Sigmoid colon (tissue), 7 donors: Measurements from ENCODE around the gene PRICKLE4. TPM values are rescaled to one million over a fixed set of nuclear protein-coding genes. Genes with fewer than 3 reads are reported as not detected.
"Not testable (repeated sequence)": the region's sequence is repeated elsewhere in the genome, so short reads cannot be mapped to it uniquely, and the experiment has no call there.

Experiments used
- DNase-seq: peaks from one replicate; pipeline ENCODE4 v3.0.0-alpha.2; 2019
- H3K27ac ChIP-seq, 4 donors: fragments of 200-600 bp; sonication (generic); one replicate each; pipeline ENCODE4 v1.5.1; 2016 to 2019; ENCODE audit warnings: mild to moderate bottlenecking in 1 of 4
- H3K27me3 ChIP-seq, 3 donors: fragments of 200-600 bp; sonication (generic); one replicate each; pipeline ENCODE4 v1.5.1; 2019; ENCODE audit warnings: mild to moderate bottlenecking in 1 of 3
- H3K36me3 ChIP-seq, 4 donors: fragments of 200-600 bp; sonication (generic); one replicate each; pipeline ENCODE4 v1.5.1; 2016 to 2019
- H3K4me1 ChIP-seq, 4 donors: fragments of 200-600 bp; sonication (generic); one replicate each; pipeline ENCODE4 v1.5.1; 2017 to 2019
- H3K4me3 ChIP-seq, 4 donors: fragments of 200-600 bp; sonication (generic); one replicate each; pipeline ENCODE4 v1.5.1; 2017 to 2019; ENCODE audit warnings: mild to moderate bottlenecking in 2 of 4, moderate library complexity in 1 of 4
- H3K9me3 ChIP-seq, 4 donors: fragments of 200-600 bp in 3 of 4; sonication (generic) in 3 of 4; one replicate each; pipeline versions ENCODE4 v1.5.1 to v1.6.1; 2013 to 2019
- CTCF ChIP-seq, 4 experiments: fragments of 450-650 bp in 3 of 4; fragments of 200-600 bp in 1 of 4; IDR thresholded peaks; one replicate each; pipeline ENCODE4 v1.5.1; 2016 to 2019; ENCODE audit warnings: antibody characterized with exemption in 4 of 4, mild to moderate bottlenecking in 3 of 4, moderate library complexity in 2 of 4
- EP300 ChIP-seq, 4 donors: sonication (generic); formaldehyde crosslinking; IDR thresholded peaks; one replicate each; pipeline ENCODE4 v1.6.1; 2017; ENCODE audit warnings: antibody characterized with exemption in 4 of 4
- POLR2A ChIP-seq, 2 donors: fragments of 450-650 bp; IDR thresholded peaks; one replicate each; pipeline ENCODE4 v1.6.1; 2016; ENCODE audit warnings: antibody characterized with exemption in 2 of 2, mild to moderate bottlenecking in 2 of 2, moderate library complexity in 2 of 2
- POLR2AphosphoS5 ChIP-seq, 4 donors: sonication (generic); formaldehyde crosslinking; IDR thresholded peaks; one replicate each; pipeline ENCODE4 v1.6.1; 2017; ENCODE audit warnings: antibody characterized with exemption in 4 of 4
- WGBS, 2 donors: extraction: QIAGEN DNeasy Blood & Tissue Kit; methylation state at CpG; one replicate each; pipeline ENCODE4 v1.1.7; 2013; 5-methylcytosine and 5-hydroxymethylcytosine counted together
- intact Hi-C: fragments of 100-400 bp; cut with DNase I; formaldehyde crosslinking; loops from one replicate; pipeline ENCODE4 v1.15.1; 2023
- polyA plus RNA-seq, 3 donors: library from polyadenylated mRNA; stranded (reverse); fragments of 200-250 nt; gene quantifications; one replicate each; pipeline ENCODE4 v1.2.3, GENCODE V29; 2013
- total RNA-seq, 4 donors: library from RNA; depleted of rRNA; stranded (reverse); fragments of >200 nt; gene quantifications; one replicate each; pipeline ENCODE4 v1.1.0, GENCODE V29; 2016
- donor health status: healthy with polysubstance abuse.
- donor health status: Bipolar disorder and iron deficiency.
- donor health status: healthy.

PRICKLE4 gene
- total and polyA plus RNA-seq, 7 donors = 1.5 to 13.8 (median 4.1) TPM; not detected in 2

- H3K4me1 ChIP-seq = no peaks in the 10 kb centered on the region
- no peak for TF ChIP-seq POLR2AphosphoS5 (IDR thresholded peaks at IDR 0.05)
- no peak for TF ChIP-seq CTCF (IDR thresholded peaks at IDR 0.05)
- TF ChIP-seq EP300 (IDR thresholded peaks at IDR 0.05) = no peak
- no peak for TF ChIP-seq POLR2A (IDR thresholded peaks at IDR 0.05)
- H3K27me3 ChIP-seq = no peaks in the 10 kb centered on the region
- H3K27ac ChIP-seq = no peak overlapping the region
- H3K4me3 ChIP-seq = no peak overlapping the region
- H3K36me3 ChIP-seq = peaks cover 0 to 41% (median 2%) of the 10 kb centered on the region in 4 donors
- intact Hi-C loops = no loop called here
- WGBS, 2 donors = 87 to 91% methylated on average over 2 of the region's 2 CpGs
- no peak for DNase-seq
- no peaks in the 10 kb centered on the region for H3K9me3 ChIP-seq
Observed at GRCh38 chr6:41799559-41799911, 19.0 kb downstream of the PRICKLE4 start.

GRCh38 chr6:41801380-41801779, 20.8 kb downstream of the PRICKLE4 start:
- TF ChIP-seq EP300 (IDR thresholded peaks at IDR 0.05) = no peak
- no peak for TF ChIP-seq POLR2AphosphoS5 (IDR thresholded peaks at IDR 0.05)
- no peak for TF ChIP-seq CTCF (IDR thresholded peaks at IDR 0.05)
- TF ChIP-seq POLR2A (IDR thresholded peaks at IDR 0.05) = no peak
- H3K27me3 ChIP-seq = no peaks in the 10 kb centered on the region
- intact Hi-C loops = no loop called here
- H3K36me3 ChIP-seq = peaks cover 0 to 37% (median 2%) of the 10 kb centered on the region in 4 donors
- no peaks in the 10 kb centered on the region for H3K9me3 ChIP-seq
- no peaks in the 10 kb centered on the region for H3K4me1 ChIP-seq
- WGBS, 2 donors = 87% methylated on average over 2 of the region's 2 CpGs
- no peak for DNase-seq
- no peak overlapping the region for H3K4me3 ChIP-seq
- H3K27ac ChIP-seq = no peak overlapping the region

GRCh38 chr6:41805830-41806774, 25.5 kb downstream of the PRICKLE4 start:
- no peaks in the 10 kb centered on the region for H3K4me1 ChIP-seq
- intact Hi-C loops = no loop called here
- no peaks in the 10 kb centered on the region for H3K9me3 ChIP-seq
- H3K4me3 ChIP-seq = no peak overlapping the region
- no peak overlapping the region for H3K27ac ChIP-seq
- H3K36me3 ChIP-seq = peaks cover 0 to 17% (median 2%) of the 10 kb centered on the region in 4 donors
- DNase-seq = no peak
- no peaks in the 10 kb centered on the region for H3K27me3 ChIP-seq
- WGBS, 2 donors = 96 to 97% methylated on average over 74 of the region's 74 CpGs
- TF ChIP-seq CTCF (IDR thresholded peaks at IDR 0.05) (no peak), POLR2AphosphoS5 (IDR thresholded peaks at IDR 0.05) (no peak), POLR2A (IDR thresholded peaks at IDR 0.05) (no peak), EP300 (IDR thresholded peaks at IDR 0.05) (no peak)

- intact Hi-C loops = no loop called here
- Histone ChIP-seq H3K4me3 (no peak overlapping the region), H3K4me1 (no peaks in the 10 kb centered on the region), H3K36me3 (peaks cover 0 to 6% (median 2%) of the 10 kb centered on the region in 4 donors), H3K27ac (no peak overlapping the region), H3K9me3 (no peaks in the 10 kb centered on the region), H3K27me3 (no peaks in the 10 kb centered on the region)
- TF ChIP-seq POLR2AphosphoS5 (IDR thresholded peaks at IDR 0.05) (no peak), POLR2A (IDR thresholded peaks at IDR 0.05) (no peak), EP300 (IDR thresholded peaks at IDR 0.05) (no peak), CTCF (IDR thresholded peaks at IDR 0.05) (no peak)
- no peak for DNase-seq
- WGBS, 2 donors = 88 to 92% methylated on average over 3 of the region's 3 CpGs
Observed at GRCh38 chr6:41811095-41811494, 30.5 kb downstream of the PRICKLE4 start.

GRCh38 chr6:41811946-41812345, 31.4 kb downstream of the PRICKLE4 start:
- H3K9me3 ChIP-seq, H3K4me1 ChIP-seq, H3K36me3 ChIP-seq, H3K27ac ChIP-seq, intact Hi-C loops, H3K4me3 ChIP-seq, H3K27me3 ChIP-seq, DNase-seq: not testable (repeated sequence)
- 95 to 97% methylated on average over 13 of the region's 13 CpGs for WGBS, 2 donors
